Fibroblast of mammary gland (primary cell): ENCODE results near the gene ADAMTSL3.

Experiments used
- DNase-seq: peaks from one replicate; pipeline ENCODE4 v3.0.0-alpha.2; 2010; ENCODE audit warnings: low read depth
- H3K4me3 ChIP-seq: 2 replicates; pipeline ENCODE4 v1.5.1; 2011; ENCODE audit warnings: low read depth, mild to moderate bottlenecking, low read length, moderate library complexity; ENCODE audit not compliant: control insufficient read depth
- TF ChIP-seq, protein P1 (sequence below): conservative IDR thresholded peaks from 2 replicates; pipeline ENCODE4 v1.5.1; 2011; ENCODE audit warnings: low read depth, low read length, inconsistent platforms; ENCODE audit not compliant: control insufficient read depth, insufficient read depth

ADAMTSL3 gene

DNA sequence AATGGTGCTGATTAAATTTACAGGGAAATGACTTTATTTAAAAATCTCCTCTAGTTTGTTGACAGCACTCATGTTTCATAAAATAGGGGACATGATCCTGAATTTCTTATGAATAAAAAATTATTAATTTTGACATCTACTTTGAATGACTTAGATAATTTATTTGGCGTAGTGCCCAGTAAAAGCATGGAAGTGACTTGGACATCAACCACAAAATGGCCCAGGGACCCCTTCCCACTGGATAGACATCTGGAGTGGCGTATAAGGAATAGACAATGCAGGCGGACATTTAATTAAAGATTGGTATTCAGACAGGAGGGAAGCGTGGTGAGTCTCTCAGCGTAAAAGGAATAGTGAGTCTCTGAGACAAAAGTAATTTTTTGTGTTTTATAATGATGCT, 79.8 kb downstream of the ADAMTSL3 start:
- no peak for DNase-seq
- no peak overlapping the region for H3K4me3 ChIP-seq
- TF ChIP-seq, protein P1, sequence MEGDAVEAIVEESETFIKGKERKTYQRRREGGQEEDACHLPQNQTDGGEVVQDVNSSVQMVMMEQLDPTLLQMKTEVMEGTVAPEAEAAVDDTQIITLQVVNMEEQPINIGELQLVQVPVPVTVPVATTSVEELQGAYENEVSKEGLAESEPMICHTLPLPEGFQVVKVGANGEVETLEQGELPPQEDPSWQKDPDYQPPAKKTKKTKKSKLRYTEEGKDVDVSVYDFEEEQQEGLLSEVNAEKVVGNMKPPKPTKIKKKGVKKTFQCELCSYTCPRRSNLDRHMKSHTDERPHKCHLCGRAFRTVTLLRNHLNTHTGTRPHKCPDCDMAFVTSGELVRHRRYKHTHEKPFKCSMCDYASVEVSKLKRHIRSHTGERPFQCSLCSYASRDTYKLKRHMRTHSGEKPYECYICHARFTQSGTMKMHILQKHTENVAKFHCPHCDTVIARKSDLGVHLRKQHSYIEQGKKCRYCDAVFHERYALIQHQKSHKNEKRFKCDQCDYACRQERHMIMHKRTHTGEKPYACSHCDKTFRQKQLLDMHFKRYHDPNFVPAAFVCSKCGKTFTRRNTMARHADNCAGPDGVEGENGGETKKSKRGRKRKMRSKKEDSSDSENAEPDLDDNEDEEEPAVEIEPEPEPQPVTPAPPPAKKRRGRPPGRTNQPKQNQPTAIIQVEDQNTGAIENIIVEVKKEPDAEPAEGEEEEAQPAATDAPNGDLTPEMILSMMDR, result no peak

DNA sequence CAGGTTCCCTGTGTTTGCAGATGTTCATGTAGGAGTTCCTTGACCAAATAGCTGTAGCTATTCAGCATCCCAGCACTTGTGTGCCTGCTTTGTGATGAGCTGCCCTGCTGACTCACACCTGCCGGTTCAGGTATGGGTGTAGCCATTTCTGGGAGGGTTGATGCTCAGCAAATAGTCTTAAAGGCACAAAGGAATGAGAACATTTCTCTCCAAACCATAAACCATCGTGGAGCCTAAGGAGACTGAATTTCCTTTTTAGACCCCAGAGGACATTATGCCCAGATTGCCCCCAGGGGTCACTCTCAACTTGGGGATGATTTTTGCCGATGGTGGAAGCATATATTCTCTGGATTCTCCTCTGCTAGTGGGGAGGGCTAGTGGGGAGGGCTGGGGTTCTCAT, 80.6 kb downstream of the ADAMTSL3 start:
- H3K4me3 ChIP-seq, result no peak overlapping the region
- peak; percentile 10 for DNase-seq
- TF ChIP-seq, protein P1, result peak; percentile 40

DNA sequence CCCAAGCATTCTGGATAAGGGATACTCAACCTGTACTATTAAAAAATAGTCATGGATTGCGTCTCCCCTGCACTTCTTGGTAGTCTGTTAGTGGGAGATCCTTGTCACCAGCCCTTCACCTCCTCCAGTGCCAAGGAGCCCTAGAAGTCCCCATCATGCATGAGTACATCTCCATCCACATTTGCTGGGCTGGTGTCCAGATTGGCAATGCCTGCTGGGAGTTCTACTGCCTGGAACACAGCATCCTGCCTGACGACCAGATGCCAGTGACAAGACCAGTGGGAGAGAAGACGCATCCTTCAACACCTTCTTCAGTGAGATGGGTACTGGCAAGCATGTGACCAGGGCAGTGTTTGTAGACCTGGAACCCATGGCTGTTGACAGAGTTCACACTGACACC, 85.7 kb downstream of the ADAMTSL3 start:
- no peak overlapping the region for H3K4me3 ChIP-seq
- TF ChIP-seq, protein P1, result no peak
- no peak for DNase-seq

DNA sequence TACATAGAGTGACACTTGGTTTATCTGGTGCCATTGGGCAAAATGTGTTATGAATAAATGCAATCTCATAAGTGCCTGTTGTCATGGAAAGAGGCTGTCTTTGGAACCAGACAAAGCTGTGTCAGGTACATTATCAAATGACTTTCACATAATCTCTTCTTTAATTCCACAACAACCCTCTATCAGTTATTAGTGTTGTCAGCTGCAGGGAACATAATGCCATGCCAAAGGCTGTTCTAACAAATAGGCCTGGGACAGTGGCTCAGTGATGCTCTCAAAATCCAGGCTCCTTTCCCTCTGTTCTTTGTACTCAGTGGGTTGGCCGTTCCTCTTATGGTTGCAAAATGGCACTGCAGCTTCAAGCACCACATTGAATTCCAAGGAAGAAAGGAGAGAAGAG, 91.8 kb downstream of the ADAMTSL3 start:
- H3K4me3 ChIP-seq, result no peak overlapping the region
- TF ChIP-seq, protein P1, result no peak
- DNase-seq, result no peak

DNA sequence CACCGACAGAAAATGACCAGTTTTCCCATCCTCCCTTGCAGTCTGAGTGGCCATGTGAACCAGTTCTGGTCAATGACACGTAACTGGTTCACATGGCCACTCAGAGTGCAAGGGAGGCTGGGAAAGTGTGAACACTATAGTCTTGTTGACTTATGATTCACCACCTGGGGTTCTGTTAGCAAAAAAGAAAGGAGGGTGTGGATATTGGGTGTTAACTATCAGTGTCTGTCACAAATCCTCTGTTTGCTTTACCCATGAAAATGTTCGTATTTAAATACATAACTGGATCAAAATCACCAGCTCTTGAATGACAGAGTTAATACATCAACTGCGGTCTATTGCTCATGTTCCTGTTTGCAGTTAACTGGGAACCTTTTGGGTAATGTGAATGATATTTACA, 92.3 kb downstream of the ADAMTSL3 start:
- DNase-seq, result peak; percentile 18
- H3K4me3 ChIP-seq, result no peak overlapping the region
- TF ChIP-seq, protein P1, result no peak

DNA sequence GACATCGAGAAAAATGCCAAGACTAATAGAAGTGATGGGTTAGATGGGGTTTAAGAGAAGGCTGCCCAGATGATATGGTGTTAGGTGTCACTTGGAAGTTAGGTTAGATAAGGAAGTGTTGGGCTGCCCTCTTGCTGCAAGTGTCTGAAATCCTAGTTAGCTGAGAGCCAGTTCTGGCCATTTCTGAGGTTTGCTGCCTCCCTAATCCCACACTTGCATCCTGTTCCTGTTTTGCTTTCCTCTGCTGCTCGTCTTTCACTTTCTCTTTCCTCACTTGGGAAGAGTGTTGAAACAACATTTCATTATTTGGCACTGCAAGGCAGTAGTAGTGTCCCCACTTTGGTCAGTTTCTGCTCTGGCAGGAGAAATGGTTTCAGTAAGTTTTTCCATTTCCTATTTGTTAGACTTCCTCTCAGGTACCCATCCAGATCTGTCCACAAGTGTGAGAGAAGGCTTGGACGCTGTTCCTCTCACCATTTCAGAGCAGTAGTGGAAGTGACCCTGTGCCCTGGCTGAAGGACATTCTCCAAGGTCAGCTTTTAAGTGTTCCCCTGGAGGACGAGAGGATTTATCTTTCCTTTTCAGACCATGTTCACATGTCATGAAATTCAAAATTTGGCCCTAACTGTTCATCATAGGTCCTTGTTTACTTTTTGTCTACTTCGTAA, 93.3 kb downstream of the ADAMTSL3 start:
- peak; percentile 61 for DNase-seq
- TF ChIP-seq, protein P1, result peak; percentile 27
- no peak overlapping the region for H3K4me3 ChIP-seq

DNA sequence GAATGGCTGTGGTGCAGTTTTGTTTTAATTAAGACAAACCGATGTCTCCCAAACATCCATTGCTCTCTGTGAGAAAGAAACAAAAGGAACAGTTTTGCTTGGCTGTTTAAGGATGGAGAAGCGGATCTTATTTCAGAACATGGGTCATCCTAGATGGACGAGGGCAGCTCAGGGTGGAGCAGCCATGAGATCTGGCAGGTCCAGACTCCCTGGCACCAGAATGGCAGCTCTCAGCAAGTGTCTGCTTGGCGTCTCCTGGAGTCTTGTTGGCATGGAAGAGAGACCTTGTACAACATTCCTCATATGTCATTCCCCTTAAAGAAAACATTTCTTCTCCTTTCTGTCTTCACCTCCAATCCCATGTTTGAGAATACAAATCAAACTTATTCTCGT, 93.8 kb downstream of the ADAMTSL3 start:
- no peak overlapping the region for H3K4me3 ChIP-seq
- no peak for DNase-seq
- TF ChIP-seq, protein P1, result no peak
